ENCODE data around the gene RUNX2.

Gene RUNX2

GRCh38 chr6:45675634-45676033 lies 347.5 kb downstream of the RUNX2 start:
- ATAC-seq, result no peak
- TF ChIP-seq GLIS3 (CRISPR knock-in tag; IDR thresholded peaks at IDR 0.05) (no peak), ARNTL (CRISPR knock-in tag; IDR thresholded peaks at IDR 0.05; ENCODE audit: borderline replicate concordance, low read depth) (no peak), CSDC2 (CRISPR knock-in tag; IDR thresholded peaks at IDR 0.05) (no peak), ESRRG (CRISPR knock-in tag; IDR thresholded peaks at IDR 0.05) (no peak), PATZ1 (CRISPR knock-in tag; IDR thresholded peaks at IDR 0.05; ENCODE audit: borderline replicate concordance) (no peak), CREB5 (CRISPR knock-in tag; IDR thresholded peaks at IDR 0.05; ENCODE audit: low read depth) (no peak), CSRNP3 (CRISPR knock-in tag; IDR thresholded peaks at IDR 0.05) (no peak), TSHZ2 (CRISPR knock-in tag; IDR thresholded peaks at IDR 0.05) (no peak), ZFP30 (CRISPR knock-in tag; IDR thresholded peaks at IDR 0.05) (no peak), RARB (CRISPR knock-in tag; IDR thresholded peaks at IDR 0.05) (no peak), ISL1 (CRISPR knock-in tag; IDR thresholded peaks at IDR 0.05) (no peak), POU6F1 (CRISPR knock-in tag; IDR thresholded peaks at IDR 0.05; ENCODE audit: borderline replicate concordance, low read depth) (no peak), TOX (CRISPR knock-in tag; IDR thresholded peaks at IDR 0.05; ENCODE audit: borderline replicate concordance) (no peak), ZC3H10 (CRISPR knock-in tag; IDR thresholded peaks at IDR 0.05) (no peak), ZNF8 (CRISPR knock-in tag; IDR thresholded peaks at IDR 0.05) (no peak)

- TF ChIP-seq ZNF8 (CRISPR knock-in tag; IDR thresholded peaks at IDR 0.05), result no peak
- no peak for ATAC-seq
Observed at GRCh38 chr6:45676380-45676779, 348.2 kb downstream of the RUNX2 start.

- TF ChIP-seq ZNF565 (CRISPR knock-in tag; conservative IDR thresholded peaks at IDR 0.05; ENCODE audit: low read depth) (no peak), ZNF8 (CRISPR knock-in tag; IDR thresholded peaks at IDR 0.05) (no peak), BACH2 (CRISPR knock-in tag; IDR thresholded peaks at IDR 0.05; ENCODE audit: borderline replicate concordance) (no peak), PPARA (CRISPR knock-in tag; IDR thresholded peaks at IDR 0.05; ENCODE audit: borderline replicate concordance) (no peak)
- ATAC-seq, result peak; percentile 81
Observed at GRCh38 chr6:45677381-45678284, 349.5 kb downstream of the RUNX2 start.

GRCh38 chr6:45678285-45678607 lies 350.1 kb downstream of the RUNX2 start:
- ATAC-seq, result no peak
- TF ChIP-seq TSHZ2 (CRISPR knock-in tag; IDR thresholded peaks at IDR 0.05) (no peak), ISL1 (CRISPR knock-in tag; IDR thresholded peaks at IDR 0.05) (no peak), ZC3H10 (CRISPR knock-in tag; IDR thresholded peaks at IDR 0.05) (no peak), CSRNP3 (CRISPR knock-in tag; IDR thresholded peaks at IDR 0.05) (no peak), POU6F1 (CRISPR knock-in tag; IDR thresholded peaks at IDR 0.05; ENCODE audit: borderline replicate concordance, low read depth) (no peak), ZNF8 (CRISPR knock-in tag; IDR thresholded peaks at IDR 0.05) (no peak), RARB (CRISPR knock-in tag; IDR thresholded peaks at IDR 0.05) (no peak)
